ENCODE data around the gene H2AZ2.
"Not testable (repeated sequence)": the region's sequence is repeated elsewhere in the genome, so short reads cannot be mapped to it uniquely, and the experiment has no call there.

DNA sequence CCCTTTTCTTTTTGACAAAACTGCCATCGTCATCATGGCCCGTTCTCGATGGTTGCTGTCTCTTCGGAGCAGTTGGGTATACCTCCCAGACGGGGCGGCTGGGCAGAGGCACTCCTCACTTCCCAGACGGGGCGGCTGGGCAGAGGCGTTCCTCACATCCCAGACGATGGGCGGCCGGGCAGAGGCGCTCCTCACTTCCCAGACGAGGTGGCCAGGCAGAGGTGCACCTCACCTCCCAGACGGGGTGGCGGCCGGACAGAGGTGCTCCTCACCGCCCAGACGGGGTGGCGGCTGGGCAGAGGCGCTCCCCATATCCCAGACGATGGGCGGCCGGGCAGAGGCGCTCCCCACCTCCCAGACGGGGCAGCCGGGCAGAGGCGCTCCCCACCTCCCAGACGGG lies 22.9 kb upstream of the H2AZ2 start:
- TF ChIP-seq, protein P1, sequence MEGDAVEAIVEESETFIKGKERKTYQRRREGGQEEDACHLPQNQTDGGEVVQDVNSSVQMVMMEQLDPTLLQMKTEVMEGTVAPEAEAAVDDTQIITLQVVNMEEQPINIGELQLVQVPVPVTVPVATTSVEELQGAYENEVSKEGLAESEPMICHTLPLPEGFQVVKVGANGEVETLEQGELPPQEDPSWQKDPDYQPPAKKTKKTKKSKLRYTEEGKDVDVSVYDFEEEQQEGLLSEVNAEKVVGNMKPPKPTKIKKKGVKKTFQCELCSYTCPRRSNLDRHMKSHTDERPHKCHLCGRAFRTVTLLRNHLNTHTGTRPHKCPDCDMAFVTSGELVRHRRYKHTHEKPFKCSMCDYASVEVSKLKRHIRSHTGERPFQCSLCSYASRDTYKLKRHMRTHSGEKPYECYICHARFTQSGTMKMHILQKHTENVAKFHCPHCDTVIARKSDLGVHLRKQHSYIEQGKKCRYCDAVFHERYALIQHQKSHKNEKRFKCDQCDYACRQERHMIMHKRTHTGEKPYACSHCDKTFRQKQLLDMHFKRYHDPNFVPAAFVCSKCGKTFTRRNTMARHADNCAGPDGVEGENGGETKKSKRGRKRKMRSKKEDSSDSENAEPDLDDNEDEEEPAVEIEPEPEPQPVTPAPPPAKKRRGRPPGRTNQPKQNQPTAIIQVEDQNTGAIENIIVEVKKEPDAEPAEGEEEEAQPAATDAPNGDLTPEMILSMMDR (IDR thresholded peaks at IDR 0.05; ENCODE audit: insufficient read depth, low read depth, low read length): not testable (repeated sequence)
- TF ChIP-seq EZH2 (IDR thresholded peaks at IDR 0.05; ENCODE audit: insufficient read depth, low read length): not testable (repeated sequence)
